A673 (cell line): ENCODE measurements around the gene RAB3B. TPM values are rescaled to one million over a fixed set of nuclear protein-coding genes. Genes with fewer than 3 reads are reported as not detected.

ENCODE experiments used
- BruUV-seq: library from RNA; stranded (reverse); fragments of 400-500 nt; replicated peaks from 2 replicates; lab custom pipeline; 2021; lab: Mats Ljungman, UMichigan
- CTCF ChIA-PET: fragments of 300-600 bp; sonication (Branson Sonifier 250); formaldehyde crosslinking; loops from one replicate; lab custom pipeline; 2022; ENCODE audit warnings: antibody characterized with exemption; lab: Charles Lee
- POLR2A ChIA-PET: fragments of 300-600 bp; sonication (Branson Sonifier 250); formaldehyde crosslinking; loops from one replicate; lab custom pipeline; 2022; ENCODE audit warnings: antibody characterized with exemption; ENCODE audit not compliant: low non-redundant PET; lab: Charles Lee
- DNase-seq: peaks from one replicate; pipeline ENCODE4 v3.0.0-alpha.2; 2015; ENCODE audit warnings: low spot score
- H3K27ac ChIP-seq: fragments of 200-600 bp; sonication (generic); 2 replicates; pipeline ENCODE4 v1.5.1; 2016; ENCODE audit warnings: mixed run types, low read depth, mild to moderate bottlenecking, mixed read lengths, antibody characterized with exemption, low read length; ENCODE audit not compliant: poor library complexity, severe bottlenecking
- H3K27me3 ChIP-seq: fragments of 200-600 bp; sonication (generic); replicated peaks from 2 replicates; pipeline ENCODE4 v1.6.1; 2017; ENCODE audit warnings: mixed run types, low read depth, mild to moderate bottlenecking, mixed read lengths, antibody characterized with exemption, low read length; ENCODE audit not compliant: insufficient read depth, poor library complexity
- H3K36me3 ChIP-seq: fragments of 200-600 bp; sonication (generic); 2 replicates; pipeline ENCODE4 v1.6.1; 2016; ENCODE audit warnings: mixed run types, mild to moderate bottlenecking, mixed read lengths, antibody characterized with exemption, low read length; ENCODE audit not compliant: insufficient read depth, poor library complexity, severe bottlenecking
- H3K4me1 ChIP-seq: fragments of 200-600 bp; sonication (generic); 2 replicates; pipeline ENCODE4 v1.6.1; 2017; ENCODE audit warnings: mixed run types, mild to moderate bottlenecking, mixed read lengths, antibody characterized with exemption, low read length; ENCODE audit not compliant: insufficient read depth, poor library complexity, severe bottlenecking
- H3K4me3 ChIP-seq: fragments of 200-600 bp; sonication (generic); 2 replicates; pipeline ENCODE4 v1.5.1; 2016; ENCODE audit warnings: low read depth, mixed run types, mild to moderate bottlenecking, mixed read lengths, low read length; ENCODE audit not compliant: poor library complexity, severe bottlenecking
- H3K9me3 ChIP-seq: fragments of 200-600 bp; sonication (generic); 2 replicates; pipeline ENCODE4 v1.6.1; 2016; ENCODE audit warnings: mixed run types, low read depth, mild to moderate bottlenecking, mixed read lengths, antibody characterized with exemption, low read length; ENCODE audit not compliant: poor library complexity, severe bottlenecking
- EZH2 ChIP-seq: fragments of 200-600 bp; sonication (generic); IDR thresholded peaks from 2 replicates; pipeline ENCODE4 v1.6.1; 2017; ENCODE audit warnings: borderline replicate concordance, low read depth, mild to moderate bottlenecking, mixed read lengths, antibody characterized with exemption, low read length; ENCODE audit not compliant: poor library complexity, severe bottlenecking
- intact Hi-C: fragments of 100-400 bp; cut with micrococcal nuclease; formaldehyde crosslinking; loops from one replicate; pipeline ENCODE4 v1.10.0; 2022; ENCODE audit not compliant: unreplicated experiment
- total RNA-seq: library from RNA; stranded (reverse); gene quantifications from 2 replicates; pipeline ENCODE4 v1.2.3, GENCODE V29; 2021
- TF ChIP-seq, protein P1 (sequence below): fragments of 300-800, 200-600 bp; sonication (generic); conservative IDR thresholded peaks from 2 replicates; pipeline ENCODE4 v1.5.1; 2017; ENCODE audit warnings: low read depth, mild to moderate bottlenecking, antibody characterized with exemption, low read length, moderate library complexity, mixed read lengths

Gene RAB3B
- total RNA-seq, 1 experiment from 2014 or later = 25.5 TPM

DNA sequence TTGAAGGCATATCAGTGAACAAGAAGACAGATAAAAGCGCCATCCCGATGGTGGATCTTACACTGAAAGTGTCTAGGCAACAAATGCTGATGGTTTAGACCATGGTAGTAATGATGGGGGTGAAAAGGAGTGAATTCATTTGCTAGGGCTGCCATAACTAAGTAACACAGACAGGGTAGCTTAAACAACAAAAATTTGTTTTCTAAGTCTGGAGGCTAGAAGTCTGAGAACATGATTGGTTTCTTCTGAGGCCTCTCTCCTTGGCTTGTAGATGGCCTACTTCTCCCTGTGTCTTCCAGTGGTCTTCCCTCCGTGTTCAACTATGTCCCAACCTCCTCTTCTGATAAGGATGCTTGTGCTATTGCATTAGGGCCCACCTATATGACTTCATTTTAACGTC, 13.4 kb upstream of the RAB3B start:
- no peak overlapping the region for H3K4me3 ChIP-seq
- ChIA-PET POLR2A (no interaction called here), CTCF (interaction anchor here (0.7 to 1.2 kb wide), 2 partner anchors 50 to 107 kb away, joined by 4 to 7 read pairs; no protein-coding TSS in a partner anchor)
- no peak for DNase-seq
- H3K27me3 ChIP-seq = no peaks in the 10 kb centered on the region
- no TSS peak for BruUV-seq
- no peaks in the 10 kb centered on the region for H3K36me3 ChIP-seq
- no peak for TF ChIP-seq EZH2
- H3K9me3 ChIP-seq = no peaks in the 10 kb centered on the region
- intact Hi-C loops = loop anchor here (5.0 kb wide), 1 partner anchor 177 kb away; no protein-coding TSS in a partner anchor
- no peak overlapping the region for H3K27ac ChIP-seq
- peaks cover 22% of the 10 kb centered on the region for H3K4me1 ChIP-seq

DNA sequence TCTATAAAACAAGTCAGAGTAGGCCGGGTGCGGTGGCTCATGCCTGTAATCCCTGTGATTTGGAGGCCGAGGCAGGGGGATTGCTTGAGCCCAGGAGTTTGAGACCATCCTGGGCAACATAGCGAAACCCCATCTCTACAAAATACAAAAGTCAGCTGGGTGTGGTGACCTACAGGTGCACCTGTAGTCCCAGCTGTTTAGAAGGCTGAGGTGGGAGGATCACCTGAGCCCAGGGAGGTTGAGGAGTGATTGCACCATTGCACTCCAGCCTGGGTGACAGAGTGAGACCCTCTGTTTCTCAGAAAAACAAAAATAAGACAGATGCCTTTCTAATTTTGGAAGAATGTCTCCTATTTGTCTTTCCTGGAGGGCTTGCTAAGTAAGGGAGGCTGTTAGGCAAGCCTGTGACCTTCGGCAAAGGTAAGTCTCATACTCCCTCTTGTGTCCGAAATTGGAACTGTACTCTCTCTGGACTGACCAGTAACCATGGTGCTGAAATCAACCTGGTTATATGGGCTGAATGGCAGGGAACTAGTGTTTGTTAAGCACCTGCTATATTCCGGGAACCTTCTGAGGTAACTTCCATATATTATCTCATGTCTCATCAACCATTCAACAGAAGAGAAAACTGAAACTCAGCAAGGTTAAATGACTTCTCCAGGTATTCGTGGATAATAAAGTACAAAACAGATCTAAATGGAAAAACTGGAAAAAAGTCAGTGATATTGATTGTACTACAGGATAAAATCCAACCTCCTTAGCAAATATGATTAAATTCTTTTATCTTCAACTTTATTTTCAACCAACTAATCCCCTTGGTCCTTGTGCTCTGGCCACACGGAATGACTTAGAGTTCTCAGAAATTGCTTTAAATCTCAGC, 11.8 kb upstream of the RAB3B start:
- H3K27ac ChIP-seq = no peak overlapping the region
- no peak overlapping the region for H3K4me3 ChIP-seq
- no peak for TF ChIP-seq EZH2
- TF ChIP-seq, protein P1, sequence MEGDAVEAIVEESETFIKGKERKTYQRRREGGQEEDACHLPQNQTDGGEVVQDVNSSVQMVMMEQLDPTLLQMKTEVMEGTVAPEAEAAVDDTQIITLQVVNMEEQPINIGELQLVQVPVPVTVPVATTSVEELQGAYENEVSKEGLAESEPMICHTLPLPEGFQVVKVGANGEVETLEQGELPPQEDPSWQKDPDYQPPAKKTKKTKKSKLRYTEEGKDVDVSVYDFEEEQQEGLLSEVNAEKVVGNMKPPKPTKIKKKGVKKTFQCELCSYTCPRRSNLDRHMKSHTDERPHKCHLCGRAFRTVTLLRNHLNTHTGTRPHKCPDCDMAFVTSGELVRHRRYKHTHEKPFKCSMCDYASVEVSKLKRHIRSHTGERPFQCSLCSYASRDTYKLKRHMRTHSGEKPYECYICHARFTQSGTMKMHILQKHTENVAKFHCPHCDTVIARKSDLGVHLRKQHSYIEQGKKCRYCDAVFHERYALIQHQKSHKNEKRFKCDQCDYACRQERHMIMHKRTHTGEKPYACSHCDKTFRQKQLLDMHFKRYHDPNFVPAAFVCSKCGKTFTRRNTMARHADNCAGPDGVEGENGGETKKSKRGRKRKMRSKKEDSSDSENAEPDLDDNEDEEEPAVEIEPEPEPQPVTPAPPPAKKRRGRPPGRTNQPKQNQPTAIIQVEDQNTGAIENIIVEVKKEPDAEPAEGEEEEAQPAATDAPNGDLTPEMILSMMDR = peak; percentile 91
- POLR2A ChIA-PET = no interaction called here
- H3K9me3 ChIP-seq = no peaks in the 10 kb centered on the region
- CTCF ChIA-PET = interaction anchor here (0.5 to 0.8 kb wide), 2 partner anchors 89 to 106 kb away, joined by 3 to 4 read pairs; no protein-coding TSS in a partner anchor
- intact Hi-C loops = loop anchor here (1.0 to 5.0 kb wide), 2 partner anchors 105 to 175 kb away; no protein-coding TSS in a partner anchor
- no peaks in the 10 kb centered on the region for H3K27me3 ChIP-seq
- DNase-seq = peak; percentile 92
- peaks cover 21% of the 10 kb centered on the region for H3K4me1 ChIP-seq
- no TSS peak for BruUV-seq
- H3K36me3 ChIP-seq = no peaks in the 10 kb centered on the region

DNA sequence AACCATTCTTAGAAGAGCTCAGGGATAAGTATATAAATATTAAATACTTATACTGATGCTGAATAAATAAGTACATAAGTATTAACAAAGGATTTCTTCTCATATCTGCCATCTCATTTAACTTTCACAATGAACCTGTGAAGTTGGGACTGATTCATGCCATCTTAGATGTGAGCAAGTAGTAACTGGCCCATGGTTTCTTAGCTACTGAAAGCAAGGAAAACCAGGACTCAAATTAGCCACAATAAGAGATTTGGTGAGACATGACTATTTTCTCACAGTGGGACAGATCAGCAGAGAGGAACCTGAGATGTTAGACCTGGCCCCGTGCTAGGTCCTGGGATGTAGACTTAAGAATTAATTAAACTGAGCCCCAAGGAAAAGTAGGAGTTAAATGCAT, 8.2 kb upstream of the RAB3B start:
- peaks cover 11% of the 10 kb centered on the region for H3K4me1 ChIP-seq
- TF ChIP-seq, protein P1 = no peak
- TF ChIP-seq EZH2 = no peak
- no peaks in the 10 kb centered on the region for H3K9me3 ChIP-seq
- no peaks in the 10 kb centered on the region for H3K36me3 ChIP-seq
- H3K4me3 ChIP-seq = no peak overlapping the region
- intact Hi-C loops = no loop called here
- ChIA-PET POLR2A (no interaction called here), CTCF (interaction anchor here (0.6 to 1.8 kb wide), 2 partner anchors 102 to 350 kb away, joined by 3 to 6 read pairs; no protein-coding TSS in a partner anchor)
- DNase-seq = no peak
- H3K27me3 ChIP-seq = no peaks in the 10 kb centered on the region
- H3K27ac ChIP-seq = no peak overlapping the region
- no TSS peak for BruUV-seq
